HepG2 (cell line): ENCODE data around the gene TNFAIP3. TPM values are rescaled to one million over a fixed set of nuclear protein-coding genes. Genes with fewer than 3 reads are reported as not detected.

Experiments
- AFF4 ChIP-seq: sonication (generic); formaldehyde crosslinking; IDR thresholded peaks from 2 replicates; pipeline ENCODE4 v1.4.0; 2020; ENCODE audit warnings: missing genetic modification reagents
- CCDC6 ChIP-seq: sonication (generic); formaldehyde crosslinking; IDR thresholded peaks from 2 replicates; pipeline ENCODE4 v1.8.1; 2022; ENCODE audit warnings: mild to moderate bottlenecking, missing genetic modification reagents, moderate library complexity
- CEBPB ChIP-seq: IDR thresholded peaks from 2 replicates; pipeline ENCODE4 v1.6.1; 2011; ENCODE audit warnings: low read depth, low read length, improper control_type of control experiment, borderline replicate concordance
- E2F2 ChIP-seq: sonication (generic); formaldehyde crosslinking; IDR thresholded peaks from 2 replicates; pipeline ENCODE4 v1.4.0; 2020; ENCODE audit warnings: missing genetic modification reagents, borderline replicate concordance
- KMT2B ChIP-seq: IDR thresholded peaks from 2 replicates; pipeline ENCODE4 v1.6.1; 2016; ENCODE audit warnings: missing genetic modification reagents, missing compliant biosample characterization
- MAF1 ChIP-seq: sonication (generic); formaldehyde crosslinking; IDR thresholded peaks from 2 replicates; pipeline ENCODE4 v1.5.0; 2020; ENCODE audit warnings: missing genetic modification reagents, borderline replicate concordance
- MYPOP ChIP-seq: sonication (generic); formaldehyde crosslinking; IDR thresholded peaks from 2 replicates; pipeline ENCODE4 v1.8.1; 2023; ENCODE audit warnings: mild to moderate bottlenecking, moderate library complexity, missing genetic modification reagents
- NCOR1 ChIP-seq: fragments of 200-600 bp; sonication (generic); IDR thresholded peaks from 2 replicates; pipeline ENCODE4 v1.7.0; 2017; ENCODE audit warnings: antibody characterized with exemption, low read length, borderline replicate concordance
- NONO ChIP-seq, 2 experiments: fragments of 450-650 bp in 1 of 2; sonication (generic) in 1 of 2; formaldehyde crosslinking in 1 of 2; IDR thresholded peaks in 1 of 2; conservative IDR thresholded peaks in 1 of 2; 2 replicates each; pipeline versions ENCODE4 v1.6.1 to v1.8.0; 2017 to 2022; ENCODE audit warnings: mild to moderate bottlenecking in 1 of 2, missing genetic modification reagents in 1 of 2, moderate library complexity in 1 of 2
- PPARG ChIP-seq: conservative IDR thresholded peaks from 2 replicates; pipeline ENCODE4 v1.6.1; 2016; ENCODE audit warnings: missing biosample characterization, missing genetic modification reagents
- SALL1 ChIP-seq: sonication (generic); formaldehyde crosslinking; IDR thresholded peaks from 2 replicates; pipeline ENCODE4 v1.8.0; 2022; ENCODE audit warnings: mild to moderate bottlenecking, missing genetic modification reagents
- TAF1 ChIP-seq: sonication (generic); formaldehyde crosslinking; IDR thresholded peaks from 2 replicates; pipeline ENCODE4 v1.4.0; 2020; ENCODE audit warnings: missing genetic modification reagents
- ZC3H4 ChIP-seq: sonication (generic); formaldehyde crosslinking; IDR thresholded peaks from 2 replicates; pipeline ENCODE4 v1.4.0; 2020; ENCODE audit warnings: missing genetic modification reagents, borderline replicate concordance
- ZNF280D ChIP-seq: sonication (generic); formaldehyde crosslinking; IDR thresholded peaks from 2 replicates; pipeline ENCODE4 v1.5.1; 2020; ENCODE audit warnings: mild to moderate bottlenecking, missing genetic modification reagents
- ZNF292 ChIP-seq: sonication (generic); formaldehyde crosslinking; IDR thresholded peaks from 2 replicates; pipeline ENCODE4 v1.8.1; 2022; ENCODE audit warnings: mild to moderate bottlenecking, low read depth, missing genetic modification reagents, borderline replicate concordance
- ZNF30 ChIP-seq: sonication (generic); formaldehyde crosslinking; IDR thresholded peaks from 2 replicates; pipeline ENCODE4 v1.5.0; 2020; ENCODE audit warnings: mild to moderate bottlenecking, missing genetic modification reagents
- ZNF501 ChIP-seq: sonication (generic); formaldehyde crosslinking; IDR thresholded peaks from 2 replicates; pipeline ENCODE4 v1.5.1; 2020; ENCODE audit warnings: mild to moderate bottlenecking, moderate library complexity, missing genetic modification reagents
- ZNF644 ChIP-seq: IDR thresholded peaks from 2 replicates; pipeline ENCODE4 v1.6.1; 2016; ENCODE audit warnings: low read depth
- ZNF879 ChIP-seq: sonication (generic); formaldehyde crosslinking; IDR thresholded peaks from 2 replicates; pipeline ENCODE4 v1.8.1; 2023; ENCODE audit warnings: missing genetic modification reagents
- polyA plus RNA-seq, 8 experiments: library from polyadenylated mRNA; depleted of rRNA in 3 of 8; stranded (reverse) in 7 of 8; unstranded in 1 of 8; fragments of >200 nt; fragmentation: Illumina TruSeq in 4 of 8; extraction: Trizol in 4 of 8; gene quantifications; 2 replicates each; pipeline versions ENCODE4 v1.2.1 to v1.2.3, GENCODE V29; 2011 to 2016; ENCODE audit warnings: low read depth in 4 of 8, missing spikeins in 1 of 8, mixed read lengths in 1 of 8; ENCODE audit not compliant: insufficient read depth in 1 of 8
- total RNA-seq, 5 experiments: library from RNA; depleted of rRNA; stranded (reverse); fragments of >200 nt; fragmentation: Illumina TruSeq; extraction: Trizol; gene quantifications; 2 replicates each; pipeline ENCODE4 v1.2.3, GENCODE V29; 2016; ENCODE audit warnings: low read depth in 1 of 5

The TNFAIP3 gene
- total and polyA plus RNA-seq, 2 of the 13 experiments (the other 11 are each of a cell fraction or from before 2014, with no cell fraction given), result 28.2 to 47.1 TPM

- peak; percentile 29; the same call in 1 of the 2 replicates for TF ChIP-seq MYPOP (CRISPR knock-in tag)
- TF ChIP-seq MAF1 (CRISPR knock-in tag), result no peak
- TF ChIP-seq ZNF501 (CRISPR knock-in tag), result peak; percentile 93; the same call in 1 of the 2 replicates
- no peak for TF ChIP-seq ZC3H4 (CRISPR knock-in tag)
- no peak for TF ChIP-seq ZNF644 (CRISPR knock-in tag)
- TF ChIP-seq PPARG (CRISPR knock-in tag), result peak; percentile 39
- TF ChIP-seq E2F2 (CRISPR knock-in tag), result no peak
- TF ChIP-seq ZNF292 (CRISPR knock-in tag), result peak; percentile 72; the same call in 1 of the 2 replicates
- peak; percentile 75; the same call in 1 of the 2 replicates for TF ChIP-seq ZNF879
- TF ChIP-seq NONO (IDR thresholded peaks at IDR 0.05), result no peak
- TF ChIP-seq NONO (CRISPR knock-in tag; conservative IDR thresholded peaks at IDR 0.05), result peak; percentile 79; the same call in 1 of the 2 replicates
- TF ChIP-seq SALL1 (CRISPR knock-in tag), result peak; percentile 97
- peak; percentile 96 for TF ChIP-seq TAF1 (CRISPR knock-in tag)
- peak; percentile 79; the same call in 1 of the 2 replicates for TF ChIP-seq KMT2B (CRISPR knock-in tag)
- TF ChIP-seq ZNF280D (CRISPR knock-in tag), result no peak; the same call in none of the 2 replicates
- TF ChIP-seq NCOR1, result no peak; the same call in 1 of the 2 replicates
- peak; percentile 72 for TF ChIP-seq CEBPB
- 0 out of 2 replicates have a peak, but pooled peaks have one; percentile 46 for TF ChIP-seq ZNF30 (CRISPR knock-in tag)
- peak; percentile 74 for TF ChIP-seq CCDC6 (CRISPR knock-in tag)
- TF ChIP-seq AFF4 (CRISPR knock-in tag), result peak; percentile 87; the same call in 1 of the 2 replicates
Observed at GRCh38 chr6:137866914-137867684, at the start of gene TNFAIP3 (continued).
